ENCODE measurements around the gene NRXN3. TPM values are rescaled to one million over a fixed set of nuclear protein-coding genes. Genes with fewer than 3 reads are reported as not detected.

The NRXN3 gene
- total RNA-seq, 1 donor from 2014 or later: 18.0 TPM

DNA sequence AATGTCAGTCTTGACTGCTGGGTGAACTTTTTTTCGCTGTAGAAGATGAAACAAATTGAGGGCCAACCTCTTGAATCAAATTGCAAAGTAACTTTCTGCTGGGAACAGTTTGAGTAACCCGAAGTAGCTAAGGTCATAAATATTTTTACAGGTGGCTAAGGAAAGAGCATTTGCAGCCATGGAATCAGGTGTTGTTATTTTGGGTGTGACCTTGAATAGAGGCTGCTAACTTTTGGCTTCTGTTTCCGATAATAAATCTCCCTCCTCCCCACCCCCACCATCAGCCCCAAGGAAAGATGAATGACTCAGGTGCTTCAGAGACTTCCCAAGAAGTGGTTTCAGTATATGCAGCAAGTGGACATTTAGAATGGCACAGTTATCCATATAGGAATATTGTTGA lies 1469.4 kb downstream of the NRXN3 start:
- Histone ChIP-seq H4K20me1 (ENCODE audit: insufficient read depth, low read length) (no peaks in the 10 kb centered on the region), H3K4me3 (ENCODE audit: insufficient read depth, low read depth, low read length) (no peak overlapping the region), H2AFZ (ENCODE audit: low read depth, low read length) (no peak overlapping the region), H3K4me2 (ENCODE audit: low read length) (no peak overlapping the region), H3K27me3 (ENCODE audit: insufficient read depth, low read length) (no peaks in the 10 kb centered on the region), H3K9ac (ENCODE audit: low read length) (no peak overlapping the region), H3K27ac (ENCODE audit: low read depth, low read length) (no peak overlapping the region), H3K36me3 (ENCODE audit: insufficient read depth, low read length) (no peaks in the 10 kb centered on the region), H3K4me1 (ENCODE audit: insufficient read depth, low read length) (no peaks in the 10 kb centered on the region), H3K9me3 (ENCODE audit: insufficient read depth, low read depth, low read length) (no peaks in the 10 kb centered on the region), H3K79me2 (ENCODE audit: insufficient read depth, low read length) (no peaks in the 10 kb centered on the region)
- no peaks in the 10 kb centered on the region for H3K9me3 Mint-ChIP-seq (ENCODE audit: unreplicated experiment)
- TF ChIP-seq EZH2 (IDR thresholded peaks at IDR 0.05; ENCODE audit: insufficient read depth, low read length) (no peak), CTCF (IDR thresholded peaks at IDR 0.05; ENCODE audit: insufficient read depth, low read depth, low read length) (no peak)
- H3K4me1 Mint-ChIP-seq (ENCODE audit: low read depth, unreplicated experiment): no peaks in the 10 kb centered on the region
- DNase-seq (ENCODE audit: low read depth) (no peak), FAIRE-seq (no peak)
- no peak overlapping the region for H3K4me3 Mint-ChIP-seq (ENCODE audit: unreplicated experiment)
- no peak overlapping the region for H3K27ac Mint-ChIP-seq (ENCODE audit: unreplicated experiment)
- H3K36me3 Mint-ChIP-seq (ENCODE audit: low read depth, unreplicated experiment): no peaks in the 10 kb centered on the region
- no peaks in the 10 kb centered on the region for H3K27me3 Mint-ChIP-seq (ENCODE audit: low read depth, unreplicated experiment)

DNA sequence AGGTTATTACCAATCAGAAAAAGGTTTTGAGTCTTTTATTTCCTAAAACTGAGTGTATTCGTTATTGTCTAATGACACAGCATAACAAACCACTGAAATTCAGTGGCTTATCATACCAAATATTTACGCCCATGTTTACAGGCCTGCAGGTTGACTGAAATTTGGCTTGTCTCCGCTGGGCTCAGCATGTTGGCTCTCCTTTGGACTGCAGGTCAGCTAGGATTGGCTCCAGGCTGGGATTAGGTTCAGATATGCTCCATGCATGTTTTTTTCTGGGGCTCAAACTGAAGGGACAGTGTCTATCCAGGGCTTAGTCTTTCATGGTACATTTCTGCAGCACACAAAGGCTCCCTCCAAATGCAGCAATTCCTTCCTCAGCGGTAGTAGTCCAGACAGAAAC lies 1471.2 kb downstream of the NRXN3 start:
- no peak overlapping the region for H3K27ac ChIP-seq (ENCODE audit: low read depth, low read length)
- no peaks in the 10 kb centered on the region for H3K36me3 Mint-ChIP-seq (ENCODE audit: low read depth, unreplicated experiment)
- H3K4me3 ChIP-seq (ENCODE audit: insufficient read depth, low read depth, low read length): no peak overlapping the region
- TF ChIP-seq CTCF (IDR thresholded peaks at IDR 0.05; ENCODE audit: insufficient read depth, low read depth, low read length) (no peak), EZH2 (IDR thresholded peaks at IDR 0.05; ENCODE audit: insufficient read depth, low read length) (no peak)
- FAIRE-seq (no peak), DNase-seq (ENCODE audit: low read depth) (no peak)
- no peaks in the 10 kb centered on the region for H3K9me3 ChIP-seq (ENCODE audit: insufficient read depth, low read depth, low read length)
- H3K9me3 Mint-ChIP-seq (ENCODE audit: unreplicated experiment): no peaks in the 10 kb centered on the region
- no peak overlapping the region for H3K4me3 Mint-ChIP-seq (ENCODE audit: unreplicated experiment)
- no peaks in the 10 kb centered on the region for H3K27me3 Mint-ChIP-seq (ENCODE audit: low read depth, unreplicated experiment)
- no peaks in the 10 kb centered on the region for H3K79me2 ChIP-seq (ENCODE audit: insufficient read depth, low read length)
- H2AFZ ChIP-seq (ENCODE audit: low read depth, low read length): no peak overlapping the region
- H3K27me3 ChIP-seq (ENCODE audit: insufficient read depth, low read length): no peaks in the 10 kb centered on the region
- no peak overlapping the region for H3K4me2 ChIP-seq (ENCODE audit: low read length)
- no peak overlapping the region for H3K9ac ChIP-seq (ENCODE audit: low read length)
- no peaks in the 10 kb centered on the region for H3K4me1 Mint-ChIP-seq (ENCODE audit: low read depth, unreplicated experiment)
- no peak overlapping the region for H3K27ac Mint-ChIP-seq (ENCODE audit: unreplicated experiment)
- H3K36me3 ChIP-seq (ENCODE audit: insufficient read depth, low read length): no peaks in the 10 kb centered on the region
- H4K20me1 ChIP-seq (ENCODE audit: insufficient read depth, low read length): no peaks in the 10 kb centered on the region
- H3K4me1 ChIP-seq (ENCODE audit: insufficient read depth, low read length): no peaks in the 10 kb centered on the region

DNA sequence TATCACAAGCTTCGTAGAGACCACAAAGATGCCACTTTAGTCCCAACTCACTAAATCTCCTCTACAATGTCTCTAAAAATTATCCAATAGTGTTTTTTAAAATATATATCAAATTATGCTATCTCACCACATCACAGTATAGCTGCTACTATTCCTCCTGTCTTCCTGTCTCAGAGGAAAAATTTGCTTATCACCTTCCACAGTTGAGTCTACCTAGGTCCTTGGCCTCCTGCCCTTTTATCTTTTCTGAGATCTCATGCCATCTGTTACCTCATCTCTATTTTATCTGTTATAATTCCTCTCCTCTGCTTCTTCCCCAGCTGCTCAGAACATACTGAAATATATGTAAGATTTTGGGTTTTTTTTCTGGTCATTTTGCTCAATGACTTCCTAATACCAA lies 1473.0 kb downstream of the NRXN3 start:
- no peak overlapping the region for H3K9ac ChIP-seq (ENCODE audit: low read length)
- TF ChIP-seq EZH2 (IDR thresholded peaks at IDR 0.05; ENCODE audit: insufficient read depth, low read length): no peak
- no peak for TF ChIP-seq CTCF (IDR thresholded peaks at IDR 0.05; ENCODE audit: insufficient read depth, low read depth, low read length)
- H3K79me2 ChIP-seq (ENCODE audit: insufficient read depth, low read length): no peaks in the 10 kb centered on the region
- no peaks in the 10 kb centered on the region for H3K9me3 ChIP-seq (ENCODE audit: insufficient read depth, low read depth, low read length)
- no peak for DNase-seq (ENCODE audit: low read depth)
- H2AFZ ChIP-seq (ENCODE audit: low read depth, low read length): no peak overlapping the region
- H3K4me3 Mint-ChIP-seq (ENCODE audit: unreplicated experiment): no peak overlapping the region
- H3K4me1 Mint-ChIP-seq (ENCODE audit: low read depth, unreplicated experiment): no peaks in the 10 kb centered on the region
- H3K4me1 ChIP-seq (ENCODE audit: insufficient read depth, low read length): no peaks in the 10 kb centered on the region
- H3K9me3 Mint-ChIP-seq (ENCODE audit: unreplicated experiment): no peaks in the 10 kb centered on the region
- H3K4me3 ChIP-seq (ENCODE audit: insufficient read depth, low read depth, low read length): no peak overlapping the region
- no peaks in the 10 kb centered on the region for H3K27me3 ChIP-seq (ENCODE audit: insufficient read depth, low read length)
- H3K36me3 ChIP-seq (ENCODE audit: insufficient read depth, low read length): no peaks in the 10 kb centered on the region
- no peaks in the 10 kb centered on the region for H3K27me3 Mint-ChIP-seq (ENCODE audit: low read depth, unreplicated experiment)
- FAIRE-seq: no peak
- H3K4me2 ChIP-seq (ENCODE audit: low read length): no peak overlapping the region
- H3K27ac Mint-ChIP-seq (ENCODE audit: unreplicated experiment): no peak overlapping the region
- H3K27ac ChIP-seq (ENCODE audit: low read depth, low read length): no peak overlapping the region
- no peaks in the 10 kb centered on the region for H3K36me3 Mint-ChIP-seq (ENCODE audit: low read depth, unreplicated experiment)
- no peaks in the 10 kb centered on the region for H4K20me1 ChIP-seq (ENCODE audit: insufficient read depth, low read length)

Data from astrocyte (in vitro differentiated cells and primary cell).